HG02623 (cell line): ENCODE results near the gene OTULIN.

Source experiments
- ATAC-seq: cut with Tn5 transposase; IDR thresholded peaks from one replicate; pipeline ENCODE4 v1.9.1; 2021; ENCODE audit warnings: moderate library complexity; ENCODE audit not compliant: unreplicated experiment

OTULIN gene

GRCh38 chr5:14718778-14719177, 54.3 kb downstream of the OTULIN start:
- no peak for ATAC-seq

GRCh38 chr5:14720236-14720923, 55.9 kb downstream of the OTULIN start:
- ATAC-seq = no peak

GRCh38 chr5:14721990-14722656, 57.6 kb downstream of the OTULIN start:
- ATAC-seq = no peak

- no peak for ATAC-seq
These were observed 58.4 kb downstream of the OTULIN start for GRCh38 chr5:14722923-14723322.

GRCh38 chr5:14723701-14724132, 59.2 kb downstream of the OTULIN start:
- ATAC-seq = no peak

GRCh38 chr5:14724633-14725032, 60.1 kb downstream of the OTULIN start:
- no peak for ATAC-seq

GRCh38 chr5:14726066-14726838, 61.7 kb downstream of the OTULIN start:
- no peak for ATAC-seq

GRCh38 chr5:14727428-14727865, 62.9 kb downstream of the OTULIN start:
- peak; percentile 73 for ATAC-seq

GRCh38 chr5:14727928-14728458, 63.5 kb downstream of the OTULIN start:
- no peak for ATAC-seq

- ATAC-seq = no peak
These were observed 64.0 kb downstream of the OTULIN start for GRCh38 chr5:14728459-14728938.

- ATAC-seq = no peak
These were observed 65.2 kb downstream of the OTULIN start for GRCh38 chr5:14729448-14730385.

GRCh38 chr5:14730466-14730865, 65.9 kb downstream of the OTULIN start:
- no peak for ATAC-seq

- no peak for ATAC-seq
These were observed 66.4 kb downstream of the OTULIN start for GRCh38 chr5:14730881-14731280.

- ATAC-seq = no peak
These were observed 68.5 kb downstream of the OTULIN start for GRCh38 chr5:14732991-14733390.

- no peak for ATAC-seq
These were observed 69.1 kb downstream of the OTULIN start for GRCh38 chr5:14733661-14734060.

GRCh38 chr5:14734396-14734795, 69.9 kb downstream of the OTULIN start:
- ATAC-seq = no peak

- ATAC-seq = no peak
These were observed 71.4 kb downstream of the OTULIN start for GRCh38 chr5:14735944-14736343.

GRCh38 chr5:14737291-14737690, 72.8 kb downstream of the OTULIN start:
- no peak for ATAC-seq

GRCh38 chr5:14738050-14738449, 73.5 kb downstream of the OTULIN start:
- ATAC-seq = no peak

GRCh38 chr5:14739538-14739937, 75.0 kb downstream of the OTULIN start:
- ATAC-seq = no peak
